Astrocyte (in vitro differentiated cells and primary cell): ENCODE results near the gene ZBTB16. TPM values are rescaled to one million over a fixed set of nuclear protein-coding genes. Genes with fewer than 3 reads are reported as not detected.
"Not testable (repeated sequence)": the region's sequence is repeated elsewhere in the genome, so short reads cannot be mapped to it uniquely, and the experiment has no call there.

Experiments used
- DNase-seq: peaks from one replicate; pipeline ENCODE4 v3.0.0-alpha.2; 2010; ENCODE audit warnings: low read depth
- FAIRE-seq: peaks from 2 replicates; lab custom pipeline; 2011; peaks lifted over from hg19 to GRCh38; lab: Jason Lieb, UNC
- H2AFZ ChIP-seq: 2 replicates; pipeline ENCODE4 v1.6.0; 2012; ENCODE audit warnings: low read depth, low read length, inconsistent platforms
- H3K27ac ChIP-seq: 2 replicates; pipeline ENCODE4 v1.5.1; 2011; ENCODE audit warnings: low read depth, low read length, inconsistent platforms
- H3K27me3 ChIP-seq: 2 replicates; pipeline ENCODE4 v1.6.0; 2011; ENCODE audit warnings: low read length, inconsistent platforms; ENCODE audit not compliant: insufficient read depth
- H3K36me3 ChIP-seq: 2 replicates; pipeline ENCODE4 v1.5.1; 2011; ENCODE audit warnings: low read length, inconsistent platforms; ENCODE audit not compliant: insufficient read depth
- H3K4me1 ChIP-seq: 2 replicates; pipeline ENCODE4 v1.5.1; 2011; ENCODE audit warnings: low read length, inconsistent platforms; ENCODE audit not compliant: insufficient read depth
- H3K4me2 ChIP-seq: 2 replicates; pipeline ENCODE4 v1.6.0; 2012; ENCODE audit warnings: low read length, inconsistent platforms
- H3K4me3 ChIP-seq: 2 replicates; pipeline ENCODE4 v1.5.1; 2011; ENCODE audit warnings: low read depth, mild to moderate bottlenecking, low read length, inconsistent platforms; ENCODE audit not compliant: insufficient read depth
- H3K79me2 ChIP-seq: 2 replicates; pipeline ENCODE4 v1.6.0; 2012; ENCODE audit warnings: mild to moderate bottlenecking, low read length, inconsistent platforms; ENCODE audit not compliant: insufficient read depth
- H3K9ac ChIP-seq: 2 replicates; pipeline ENCODE4 v1.6.0; 2012; ENCODE audit warnings: mild to moderate bottlenecking, low read length, inconsistent platforms
- H3K9me3 ChIP-seq: 2 replicates; pipeline ENCODE4 v1.5.1; 2012; ENCODE audit warnings: low read depth, mild to moderate bottlenecking, low read length, inconsistent platforms; ENCODE audit not compliant: insufficient read depth
- H4K20me1 ChIP-seq: 2 replicates; pipeline ENCODE4 v1.6.0; 2012; ENCODE audit warnings: low read length, inconsistent platforms; ENCODE audit not compliant: insufficient read depth
- H3K27ac Mint-ChIP-seq: one replicate; pipeline ENCODE4 v1.8.0; 2021; ENCODE audit warnings: mild to moderate bottlenecking, mixed read lengths; ENCODE audit not compliant: unreplicated experiment
- H3K27me3 Mint-ChIP-seq: one replicate; pipeline ENCODE4 v1.8.0; 2021; ENCODE audit warnings: low read depth, mixed read lengths; ENCODE audit not compliant: unreplicated experiment
- H3K36me3 Mint-ChIP-seq: one replicate; pipeline ENCODE4 v1.8.0; 2021; ENCODE audit warnings: low read depth, mixed read lengths; ENCODE audit not compliant: unreplicated experiment
- H3K4me1 Mint-ChIP-seq: one replicate; pipeline ENCODE4 v1.8.0; 2021; ENCODE audit warnings: low read depth, mixed read lengths; ENCODE audit not compliant: unreplicated experiment
- H3K4me3 Mint-ChIP-seq: one replicate; pipeline ENCODE4 v1.8.0; 2021; ENCODE audit warnings: mild to moderate bottlenecking, moderate library complexity, mixed read lengths; ENCODE audit not compliant: unreplicated experiment
- H3K9me3 Mint-ChIP-seq: one replicate; pipeline ENCODE4 v1.8.0; 2021; ENCODE audit warnings: mild to moderate bottlenecking, mixed read lengths; ENCODE audit not compliant: unreplicated experiment
- EZH2 ChIP-seq: IDR thresholded peaks from 2 replicates; pipeline ENCODE4 v1.6.1; 2012; ENCODE audit warnings: mild to moderate bottlenecking, low read length, inconsistent platforms; ENCODE audit not compliant: insufficient read depth
- total RNA-seq: library from RNA; stranded (reverse); gene quantifications from 2 replicates; pipeline ENCODE4 v1.2.1, GENCODE V29; 2021
- TF ChIP-seq, protein P1 (sequence below): IDR thresholded peaks from 2 replicates; pipeline ENCODE4 v1.5.1; 2011; ENCODE audit warnings: low read depth, mild to moderate bottlenecking, inconsistent platforms, low read length, moderate library complexity; ENCODE audit not compliant: insufficient read depth

ZBTB16 gene
- total RNA-seq, 1 donor from 2014 or later = 0.50 TPM

DNA sequence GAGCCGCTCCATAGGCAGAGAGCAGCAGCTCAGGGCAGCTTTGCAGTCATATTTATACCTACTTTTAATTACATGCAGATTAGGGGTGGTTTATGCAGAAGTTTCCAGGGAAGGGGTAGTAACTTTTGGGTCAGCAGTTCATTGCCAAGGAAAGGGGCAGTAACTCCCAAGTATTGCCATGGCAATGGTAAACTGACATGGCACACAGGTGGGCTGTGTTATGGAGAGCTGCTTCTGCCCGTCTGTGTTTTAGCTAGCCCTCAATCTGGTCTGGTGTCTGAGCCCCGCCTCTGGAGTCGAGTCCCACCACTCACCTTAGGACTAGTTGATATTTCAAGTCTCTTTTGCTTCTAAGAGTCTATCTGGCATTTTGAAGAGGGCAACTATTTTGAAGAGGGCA, 12.2 kb upstream of the ZBTB16 start:
- Mint-ChIP-seq H3K36me3 (peaks cover 3% of the 10 kb centered on the region), H3K4me1 (no peaks in the 10 kb centered on the region), H3K4me3 (no peak overlapping the region), H3K27ac (no peak overlapping the region), H3K9me3 (no peaks in the 10 kb centered on the region), H3K27me3 (peaks cover 33% of the 10 kb centered on the region)
- H3K27ac ChIP-seq = no peak overlapping the region
- DNase-seq (no peak), FAIRE-seq (no peak)
- no peaks in the 10 kb centered on the region for H4K20me1 ChIP-seq
- H3K9me3 ChIP-seq = no peaks in the 10 kb centered on the region
- H3K4me2 ChIP-seq = no peak overlapping the region
- no peaks in the 10 kb centered on the region for H3K36me3 ChIP-seq
- H3K27me3 ChIP-seq = peaks cover 7% of the 10 kb centered on the region
- H3K9ac ChIP-seq = no peak overlapping the region
- no peaks in the 10 kb centered on the region for H3K4me1 ChIP-seq
- TF ChIP-seq EZH2 = no peak
- no peaks in the 10 kb centered on the region for H3K79me2 ChIP-seq
- no peak overlapping the region for H3K4me3 ChIP-seq
- no peak overlapping the region for H2AFZ ChIP-seq

DNA sequence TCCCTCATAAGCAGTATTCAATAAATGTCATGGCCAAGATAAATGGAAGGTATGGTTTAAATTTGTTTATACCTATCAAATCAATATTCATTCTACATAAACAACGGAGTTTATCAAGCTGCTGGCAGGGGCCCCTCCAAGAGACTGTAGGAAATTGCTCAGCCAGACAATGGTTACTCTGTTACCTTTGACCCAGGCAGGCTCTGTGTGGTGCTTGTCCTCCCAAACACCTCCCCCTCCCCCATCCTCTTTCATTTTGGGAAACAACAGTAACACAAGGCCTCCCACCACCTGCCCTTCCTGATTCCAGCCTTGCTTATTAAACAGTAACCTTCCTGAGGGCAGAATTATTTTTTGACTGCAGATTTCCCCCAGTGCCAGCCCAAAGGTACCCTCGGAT, 10.5 kb upstream of the ZBTB16 start:
- no peaks in the 10 kb centered on the region for H3K9me3 ChIP-seq
- Mint-ChIP-seq H3K27ac (no peak overlapping the region), H3K36me3 (no peaks in the 10 kb centered on the region), H3K27me3 (peaks cover 39% of the 10 kb centered on the region), H3K9me3 (no peaks in the 10 kb centered on the region), H3K4me3 (no peak overlapping the region), H3K4me1 (no peaks in the 10 kb centered on the region)
- no peak for TF ChIP-seq EZH2
- TF ChIP-seq, protein P1, sequence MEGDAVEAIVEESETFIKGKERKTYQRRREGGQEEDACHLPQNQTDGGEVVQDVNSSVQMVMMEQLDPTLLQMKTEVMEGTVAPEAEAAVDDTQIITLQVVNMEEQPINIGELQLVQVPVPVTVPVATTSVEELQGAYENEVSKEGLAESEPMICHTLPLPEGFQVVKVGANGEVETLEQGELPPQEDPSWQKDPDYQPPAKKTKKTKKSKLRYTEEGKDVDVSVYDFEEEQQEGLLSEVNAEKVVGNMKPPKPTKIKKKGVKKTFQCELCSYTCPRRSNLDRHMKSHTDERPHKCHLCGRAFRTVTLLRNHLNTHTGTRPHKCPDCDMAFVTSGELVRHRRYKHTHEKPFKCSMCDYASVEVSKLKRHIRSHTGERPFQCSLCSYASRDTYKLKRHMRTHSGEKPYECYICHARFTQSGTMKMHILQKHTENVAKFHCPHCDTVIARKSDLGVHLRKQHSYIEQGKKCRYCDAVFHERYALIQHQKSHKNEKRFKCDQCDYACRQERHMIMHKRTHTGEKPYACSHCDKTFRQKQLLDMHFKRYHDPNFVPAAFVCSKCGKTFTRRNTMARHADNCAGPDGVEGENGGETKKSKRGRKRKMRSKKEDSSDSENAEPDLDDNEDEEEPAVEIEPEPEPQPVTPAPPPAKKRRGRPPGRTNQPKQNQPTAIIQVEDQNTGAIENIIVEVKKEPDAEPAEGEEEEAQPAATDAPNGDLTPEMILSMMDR = no peak
- no peaks in the 10 kb centered on the region for H3K36me3 ChIP-seq
- H3K9ac ChIP-seq = no peak overlapping the region
- no peaks in the 10 kb centered on the region for H3K79me2 ChIP-seq
- H2AFZ ChIP-seq = no peak overlapping the region
- H3K27ac ChIP-seq = no peak overlapping the region
- FAIRE-seq (no peak), DNase-seq (no peak)
- H3K4me3 ChIP-seq = no peak overlapping the region
- no peak overlapping the region for H3K4me2 ChIP-seq
- peaks cover 12% of the 10 kb centered on the region for H3K27me3 ChIP-seq
- no peaks in the 10 kb centered on the region for H4K20me1 ChIP-seq
- no peaks in the 10 kb centered on the region for H3K4me1 ChIP-seq

DNA sequence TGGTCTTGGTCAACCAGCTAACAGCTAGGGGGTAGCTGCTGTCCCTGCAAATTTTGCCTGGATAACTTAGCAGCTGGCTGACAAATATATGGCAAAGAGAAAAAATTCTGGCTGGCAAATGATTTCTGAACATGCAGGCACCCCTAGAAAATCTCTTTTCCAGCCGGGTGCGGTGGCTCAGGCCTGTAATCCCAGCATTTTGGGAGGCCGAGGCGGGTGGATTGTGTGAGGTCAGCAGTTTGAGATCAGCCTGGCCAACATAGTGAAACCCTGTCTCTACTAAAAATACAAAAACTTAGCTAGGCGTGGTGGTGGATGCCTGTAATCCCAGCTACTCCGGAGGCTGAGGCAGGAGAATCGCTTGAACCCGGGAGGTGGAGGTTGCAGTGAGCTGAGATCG, 9.7 kb upstream of the ZBTB16 start:
- H3K27ac ChIP-seq, H3K4me3 ChIP-seq, H3K4me1 ChIP-seq, H3K9me3 Mint-ChIP-seq, H3K36me3 Mint-ChIP-seq, H3K9ac ChIP-seq, H3K79me2 ChIP-seq, H3K4me2 ChIP-seq, H3K9me3 ChIP-seq, H3K27ac Mint-ChIP-seq, H3K4me1 Mint-ChIP-seq, H3K4me3 Mint-ChIP-seq, H2AFZ ChIP-seq, H3K36me3 ChIP-seq, DNase-seq, FAIRE-seq, H4K20me1 ChIP-seq: not testable (repeated sequence)
- peaks cover 12% of the 10 kb centered on the region for H3K27me3 ChIP-seq
- peaks cover 40% of the 10 kb centered on the region for H3K27me3 Mint-ChIP-seq
